Fibroblast of skin of left quadriceps (primary cell): Measurements from ENCODE around the gene C1orf198.

Source experiments
- DNase-seq, 2 experiments: peaks; one replicate each; pipeline ENCODE4 v3.0.0-alpha.2; 2013; ENCODE audit warnings: low read depth in 2 of 2

C1orf198 gene

GRCh38 chr1:230833511-230833910 is 34.8 kb downstream of the C1orf198 start:
- no peak for DNase-seq

GRCh38 chr1:230832476-230832875 is 35.8 kb downstream of the C1orf198 start:
- DNase-seq, result no peak

GRCh38 chr1:230831771-230832170 is 36.5 kb downstream of the C1orf198 start:
- DNase-seq, result no peak

GRCh38 chr1:230828421-230828820 is 39.9 kb downstream of the C1orf198 start:
- DNase-seq, result no peak

GRCh38 chr1:230827801-230828200 is 40.5 kb downstream of the C1orf198 start:
- DNase-seq, result no peak

GRCh38 chr1:230827081-230827681 is 41.1 kb downstream of the C1orf198 start:
- DNase-seq, result no peak

GRCh38 chr1:230826166-230826875 is 42.0 kb downstream of the C1orf198 start:
- DNase-seq, result no peak

- DNase-seq, result no peak
These were observed 42.6 kb downstream of the C1orf198 start for GRCh38 chr1:230825761-230826160.

GRCh38 chr1:230824919-230825721 is 43.2 kb downstream of the C1orf198 start:
- no peak for DNase-seq

- no peak for DNase-seq
These were observed 43.8 kb downstream of the C1orf198 start for GRCh38 chr1:230824551-230824918.

GRCh38 chr1:230823931-230824381 is 44.4 kb downstream of the C1orf198 start:
- no peak for DNase-seq

GRCh38 chr1:230823426-230823825 is 44.9 kb downstream of the C1orf198 start:
- DNase-seq, result no peak

- DNase-seq, result peak; percentile 66 to 69
These were observed 46.2 kb downstream of the C1orf198 start for GRCh38 chr1:230822092-230822581.

- DNase-seq, result no peak
These were observed 47.0 kb downstream of the C1orf198 start for GRCh38 chr1:230821346-230821745.

GRCh38 chr1:230820568-230820967 is 47.8 kb downstream of the C1orf198 start:
- DNase-seq, result no peak

GRCh38 chr1:230819976-230820375 is 48.3 kb downstream of the C1orf198 start:
- no peak for DNase-seq

GRCh38 chr1:230818901-230819300 is 49.4 kb downstream of the C1orf198 start:
- no peak for DNase-seq

- peak in 1 of 2 experiments; percentile 27 for DNase-seq
These were observed 50.0 kb downstream of the C1orf198 start for GRCh38 chr1:230818367-230818766.

GRCh38 chr1:230816018-230816417 is 52.3 kb downstream of the C1orf198 start:
- DNase-seq, result no peak

GRCh38 chr1:230814949-230815692 is 53.2 kb downstream of the C1orf198 start:
- no peak for DNase-seq

- DNase-seq, result no peak
These were observed 55.8 kb downstream of the C1orf198 start for GRCh38 chr1:230812568-230812967.
